GM12878 (cell line): ENCODE results near the gene EPS8L1. TPM values are rescaled to one million over a fixed set of nuclear protein-coding genes. Genes with fewer than 3 reads are reported as not detected.

Source experiments
- ATAC-seq: fragments of 200-7000 bp; cut with Tn5 transposase; 3 replicates; pipeline ENCODE4 v1.9.1; 2020; ENCODE audit warnings: mild to moderate bottlenecking, moderate library complexity
- BruUV-seq: library from RNA; stranded (reverse); fragments of 400-500 nt; replicated peaks from 2 replicates; lab custom pipeline; 2021; lab: Mats Ljungman, UMichigan
- CTCF ChIA-PET: fragments of 300-600 bp; sonication (Branson Sonifier 250); formaldehyde crosslinking; extraction: SDS; loops from one replicate; lab custom pipeline; 2021; ENCODE audit warnings: inconsistent platforms; lab: Yijun Ruan, JAX
- POLR2A ChIA-PET: fragments of 350-600 bp; formaldehyde crosslinking; extraction: SDS; loops from one replicate; lab custom pipeline; 2021; ENCODE audit warnings: inconsistent platforms; lab: Charles Lee
- RAD21 ChIA-PET: fragments of 300-600 bp; sonication (Branson Sonifier 250); formaldehyde crosslinking; loops from one replicate; lab custom pipeline; 2023; ENCODE audit warnings: antibody characterized with exemption; ENCODE audit not compliant: unreplicated experiment; lab: Charles Lee
- SMC1A ChIA-PET: fragments of 300-600 bp; sonication (Branson Sonifier 250); formaldehyde crosslinking; loops from one replicate; lab custom pipeline; 2023; ENCODE audit not compliant: unreplicated experiment, uncharacterized antibody; lab: Charles Lee
- DNase-seq: peaks from one replicate; pipeline ENCODE4 v3.0.0-alpha.2; 2011; ENCODE audit warnings: low read depth, low spot score
- FAIRE-seq: peaks from 3 replicates; lab custom pipeline; 2011; peaks lifted over from hg19 to GRCh38; lab: Jason Lieb, UNC
- H2AFZ ChIP-seq: 2 replicates; pipeline ENCODE4 v1.6.0; 2011; ENCODE audit warnings: low read depth, low read length, control low read depth; ENCODE audit not compliant: control insufficient read depth
- H3K27ac ChIP-seq: 2 replicates; pipeline ENCODE4 v1.5.1; 2011; ENCODE audit warnings: control low read depth; ENCODE audit not compliant: control insufficient read depth, insufficient read depth
- H3K27me3 ChIP-seq, 2 experiments: replicated peaks in 1 of 2; 2 replicates each; pipeline versions ENCODE4 v1.6.0 to v1.6.1; 2011; ENCODE audit warnings: low read length in 1 of 2; ENCODE audit not compliant: control insufficient read depth in 2 of 2, insufficient read depth in 2 of 2
- H3K36me3 ChIP-seq, 2 experiments: 2 replicates each; pipeline ENCODE4 v1.5.1; 2011; ENCODE audit warnings: low read length in 1 of 2; ENCODE audit not compliant: control insufficient read depth in 2 of 2, insufficient read depth in 2 of 2
- H3K4me1 ChIP-seq: 2 replicates; pipeline ENCODE4 v1.6.1; 2011; ENCODE audit warnings: mild to moderate bottlenecking, low read length, moderate library complexity, mixed read lengths; ENCODE audit not compliant: control insufficient read depth, insufficient read depth
- H3K4me2 ChIP-seq: 2 replicates; pipeline ENCODE4 v1.6.0; 2011; ENCODE audit warnings: control low read depth; ENCODE audit not compliant: control insufficient read depth, insufficient read depth
- H3K4me3 ChIP-seq: fragments of 200-600 bp; sonication (generic); 2 replicates; pipeline ENCODE4 v1.5.1; 2016
- H3K79me2 ChIP-seq: 2 replicates; pipeline ENCODE4 v1.6.0; 2011; ENCODE audit warnings: low read length; ENCODE audit not compliant: control insufficient read depth, insufficient read depth
- H3K9ac ChIP-seq: 2 replicates; pipeline ENCODE4 v1.8.0; 2011; ENCODE audit warnings: low read length, control low read depth, mixed read lengths; ENCODE audit not compliant: control insufficient read depth, insufficient read depth
- H3K9me3 ChIP-seq: replicated peaks from 3 replicates; pipeline ENCODE4 v1.5.1; 2011; ENCODE audit warnings: mild to moderate bottlenecking, low read length; ENCODE audit not compliant: control insufficient read depth, insufficient read depth
- H4K20me1 ChIP-seq: 2 replicates; pipeline ENCODE4 v1.6.0; 2011; ENCODE audit not compliant: control insufficient read depth, insufficient read depth
- BMI1 ChIP-seq: fragments of 450-650 bp; IDR thresholded peaks from 2 replicates; pipeline ENCODE4 v1.6.1; 2016; ENCODE audit warnings: mild to moderate bottlenecking, moderate library complexity, borderline replicate concordance
- CEBPZ ChIP-seq: fragments of 150-350 bp; IDR thresholded peaks from 2 replicates; pipeline ENCODE4 v1.6.1; 2016; ENCODE audit warnings: low read depth, low read length
- ETV6 ChIP-seq, 2 experiments: fragments of 450-650 bp in 1 of 2; IDR thresholded peaks in 1 of 2; conservative IDR thresholded peaks in 1 of 2; 2 replicates each; pipeline ENCODE4 v1.6.1; 2014; ENCODE audit warnings: antibody characterized with exemption in 1 of 2, borderline replicate concordance in 1 of 2, low read depth in 1 of 2, mild to moderate bottlenecking in 1 of 2, moderate library complexity in 1 of 2
- HDGF ChIP-seq: fragments of 450-650 bp; IDR thresholded peaks from 2 replicates; pipeline ENCODE4 v1.6.1; 2016; ENCODE audit warnings: antibody characterized with exemption
- IRF5 ChIP-seq: fragments of 450-650 bp; IDR thresholded peaks from 2 replicates; pipeline ENCODE4 v1.6.1; 2017; ENCODE audit warnings: borderline replicate concordance
- LARP7 ChIP-seq: fragments of 450-650 bp; IDR thresholded peaks from 2 replicates; pipeline ENCODE4 v1.6.1; 2017; ENCODE audit warnings: mild to moderate bottlenecking
- MXI1 ChIP-seq: fragments of 150-350 bp; IDR thresholded peaks from 2 replicates; pipeline ENCODE4 v1.6.1; 2011; ENCODE audit warnings: low read depth, mild to moderate bottlenecking, inconsistent platforms, low read length, improper control_type of control experiment
- PAX5 ChIP-seq: IDR thresholded peaks from 2 replicates; pipeline ENCODE4 v1.6.1; 2011; ENCODE audit warnings: low read depth, low read length, borderline replicate concordance
- PAX8 ChIP-seq: fragments of 450-650 bp; IDR thresholded peaks from 2 replicates; pipeline ENCODE4 v1.6.1; 2017; ENCODE audit warnings: mild to moderate bottlenecking, moderate library complexity
- POLR2A ChIP-seq: IDR thresholded peaks from 2 replicates; pipeline ENCODE4 v1.6.1; 2011; ENCODE audit warnings: low read depth, mild to moderate bottlenecking, low read length
- SMARCA5 ChIP-seq: fragments of 450-650 bp; IDR thresholded peaks from 2 replicates; pipeline ENCODE4 v1.6.1; 2017; ENCODE audit warnings: mild to moderate bottlenecking
- USF1 ChIP-seq: IDR thresholded peaks from 2 replicates; pipeline ENCODE4 v1.6.1; 2011; ENCODE audit warnings: borderline replicate concordance, low read depth, mild to moderate bottlenecking, moderate library complexity, mixed read lengths, low read length; ENCODE audit not compliant: insufficient read depth; ENCODE audit errors: extremely low read length
- ZBTB40 ChIP-seq: fragments of 450-650 bp; IDR thresholded peaks from 2 replicates; pipeline ENCODE4 v1.6.1; 2016; ENCODE audit warnings: mild to moderate bottlenecking, moderate library complexity, borderline replicate concordance
- WGBS: methylation state at CpG from one replicate; pipeline ENCODE4 v1.1.6; 2016; ENCODE audit warnings: low lambda C conversion rate; ENCODE audit not compliant: insufficient replicate concordance, insufficient coverage; ENCODE audit errors: missing lambda C conversion rate; 5-methylcytosine and 5-hydroxymethylcytosine counted together
- in situ Hi-C: fragments of 300-500 bp; cut with MboI; formaldehyde crosslinking; loops from 9 replicates; pipeline ENCODE4 v1.14.3; 2018; ENCODE audit warnings: mixed read lengths
- intact Hi-C: fragments of 100-400 bp; cut with micrococcal nuclease; formaldehyde crosslinking; loops from one replicate; pipeline ENCODE4 v1.14.2; 2022; ENCODE audit not compliant: unreplicated experiment
- polyA plus RNA-seq, 11 experiments: library from polyadenylated mRNA; depleted of rRNA in 4 of 11; unstranded in 6 of 11; stranded (reverse) in 5 of 11; fragments of >200 nt; fragmentation: Nextera tagmentation in 4 of 11; fragmentation: Illumina TruSeq in 1 of 11; extraction: Ambion mirVana in 4 of 11; extraction: Trizol in 1 of 11; gene quantifications; 1 replicate in 1 of 11; 2 replicates in 10 of 11; pipeline versions ENCODE4 v1.2.1 to v1.2.3, GENCODE V29; 2011 to 2016; ENCODE audit warnings: inconsistent platforms in 2 of 11, missing spikeins in 2 of 11, low read depth in 1 of 11
- total RNA-seq, 4 experiments: library from RNA; depleted of rRNA in 3 of 4; stranded (reverse); fragments of >200 nt in 3 of 4; fragmentation: Illumina TruSeq in 1 of 4; extraction: Trizol in 1 of 4; gene quantifications; 2 replicates each; pipeline versions ENCODE4 v1.2.1 to v1.2.3, GENCODE V29; 2013 to 2021

Gene EPS8L1
- total and polyA plus RNA-seq, 10 of the 15 experiments (the other 5 are each of a cell fraction or from before 2014, with no cell fraction given) = 0.68 to 2.2 (median 0.96) TPM; not detected in 2

- BruUV-seq = no TSS peak
- H3K9me3 ChIP-seq = no peaks in the 10 kb centered on the region
- peaks cover 3% of the 10 kb centered on the region; the same call in 1 of the 2 replicates for H4K20me1 ChIP-seq
- ChIA-PET RAD21 (no interaction called here), SMC1A (interaction anchor here (0.7 to 1.1 kb wide), 2 partner anchors 135 to 144 kb away, joined by 3 read pairs; no protein-coding TSS in a partner anchor), CTCF (no interaction called here), POLR2A (interaction anchor here (1.0 kb wide), 1 partner anchor 223 kb away, joined by 3 read pairs; the partner anchor contains the start of gene KMT5C)
- intact Hi-C loops = no loop called here
- peak overlapping the region; percentile 68 for H3K9ac ChIP-seq
- H3K27ac ChIP-seq = peak overlapping the region; percentile 74
- WGBS = 1% methylated on average over 24 of the region's 25 CpGs
- peak; percentile 72 for ATAC-seq
- H3K4me1 ChIP-seq = peaks cover 19% of the 10 kb centered on the region
- no peak for DNase-seq
- H3K36me3 ChIP-seq = peaks cover 0 to 2% of the 10 kb centered on the region in 2 experiments; a peak in 1 of 4 replicates
- peak; percentile 79 for FAIRE-seq
- H3K4me2 ChIP-seq = peak overlapping the region; percentile 90
- peak overlapping the region; percentile 97 for H3K4me3 ChIP-seq
- in situ Hi-C loops = no loop called here
- no peaks in the 10 kb centered on the region for H3K27me3 ChIP-seq
- H2AFZ ChIP-seq = peak overlapping the region; percentile 40
- peaks cover 38% of the 10 kb centered on the region for H3K79me2 ChIP-seq
- 0 out of 4 replicates have a peak, but pooled peaks of 1 of the 2 experiments have one; percentile 21 for TF ChIP-seq ETV6 (conservative IDR thresholded peaks at IDR 0.05 in 1 of 2, IDR thresholded peaks at IDR 0.05 in 1 of 2; ENCODE audit: borderline replicate concordance in 1 of 2, low read depth in 1 of 2)
- no peak for TF ChIP-seq IRF5
- TF ChIP-seq POLR2A = peak; percentile 36; the same call in 1 of the 2 replicates
- TF ChIP-seq PAX5 = no peak
- no peak; the same call in 1 of the 2 replicates for TF ChIP-seq MXI1
- TF ChIP-seq USF1 = peak; percentile 91
- no peak for TF ChIP-seq PAX8
- TF ChIP-seq BMI1 = no peak
- no peak for TF ChIP-seq SMARCA5
- TF ChIP-seq LARP7 = no peak
- TF ChIP-seq CEBPZ = no peak
- peak; percentile 69; the same call in 1 of the 2 replicates for TF ChIP-seq HDGF
- TF ChIP-seq ZBTB40 = peak; percentile 57; the same call in 1 of the 2 replicates
Observed at GRCh38 chr19:55116232-55116858, 40.7 kb downstream of the EPS8L1 start.
